K562 treated with DMSO at 1 percent for 48 hours (cell line): ENCODE measurements around the gene LARGE2. TPM values are rescaled to one million over a fixed set of nuclear protein-coding genes. Genes with fewer than 3 reads are reported as not detected.

ENCODE experiments used
- total RNA-seq: library from RNA; unstranded; fragments of 300-600 nt; gene quantifications from 2 replicates; pipeline ENCODE4 v1.2.3, GENCODE V29; 2022; ENCODE audit warnings: low replicate concordance; ENCODE audit errors: extremely low read depth

Gene LARGE2
- not detected in 2 replicates for total RNA-seq

DNA sequence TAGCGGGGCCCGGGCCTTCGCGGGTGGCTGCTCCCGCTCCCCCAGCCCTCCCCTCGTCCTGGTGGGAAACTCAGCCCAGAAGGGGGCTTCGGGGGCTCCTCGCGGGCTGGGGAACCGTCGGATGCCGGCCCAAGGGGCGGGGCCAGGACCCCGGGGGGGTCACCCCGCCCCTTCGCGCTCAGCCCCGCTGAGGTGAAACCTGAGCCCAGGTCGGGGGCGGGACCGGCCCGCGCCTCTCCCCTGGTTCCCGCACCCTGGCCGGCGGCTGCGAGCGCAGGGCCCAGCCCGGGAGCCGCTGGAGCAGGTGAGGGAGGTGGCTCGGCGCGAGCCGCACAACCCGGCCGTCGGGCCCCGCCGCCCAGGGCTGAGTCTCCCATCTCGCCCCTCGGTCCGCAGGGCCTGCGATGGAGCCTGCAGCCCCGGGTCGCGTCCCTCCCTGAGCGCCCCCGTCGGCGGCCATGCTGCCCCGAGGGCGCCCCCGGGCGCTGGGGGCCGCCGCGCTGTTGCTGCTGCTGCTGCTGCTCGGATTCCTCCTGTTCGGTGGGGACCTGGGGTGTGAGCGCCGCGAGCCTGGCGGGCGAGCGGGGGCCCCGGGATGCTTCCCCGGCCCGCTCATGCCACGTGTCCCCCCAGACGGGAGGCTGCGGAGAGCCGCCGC lies at the start of gene LARGE2:
Gene LARGE2 (plus strand): TSS at position 232 of the 658 bp plus-strand sequence. CDS start 227 bp downstream, at position 459.

GRCh38 chr11:45885274-45885920 lies 37.1 kb upstream of the LARGE2 start, which contains the start of gene MAPK8IP1:
Gene MAPK8IP1 (plus strand): TSS chr11:45885651. CDS start chr11:45885821, 170 bp downstream.

DNA sequence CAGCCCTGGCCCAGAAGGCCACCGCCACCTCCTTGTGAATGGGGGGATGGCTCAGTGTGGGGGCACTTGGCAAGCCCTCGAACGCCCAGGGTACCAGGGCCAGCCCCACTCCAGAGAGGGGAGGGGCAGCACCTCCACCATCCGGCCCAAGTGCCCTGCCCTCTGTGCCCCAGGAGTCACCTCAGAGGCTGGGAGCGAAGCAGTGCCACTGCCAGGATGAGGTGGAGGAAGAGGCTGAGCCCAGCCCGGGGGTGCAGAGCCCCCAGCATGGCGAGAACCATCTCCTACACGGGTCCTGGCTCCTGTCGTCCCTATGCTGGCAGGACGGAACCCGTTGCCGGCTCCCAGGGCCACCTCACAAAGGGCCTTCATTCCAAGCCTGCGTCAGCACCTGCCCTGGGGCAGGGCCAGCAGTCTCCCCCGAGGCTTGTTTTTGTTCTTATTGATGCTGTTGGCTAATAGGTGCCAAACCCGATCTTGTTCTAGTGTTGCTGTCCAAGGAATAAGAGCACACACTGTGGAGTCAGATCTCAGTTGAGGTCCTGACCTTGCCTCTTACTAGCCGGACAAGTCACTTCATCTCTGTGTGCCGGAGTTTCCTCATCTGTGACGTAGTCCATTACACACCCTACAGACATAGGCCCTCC lies 15.4 kb upstream of the LARGE2 start, which contains the start of gene FREY1:
Gene FREY1 (minus strand): TSS at position 307 of the 647 bp plus-strand sequence. CDS start 26 bp downstream, at position 281.

GRCh38 chr11:45917623-45918330 lies 4.7 kb upstream of the LARGE2 start, which contains the start of gene PEX16:
Gene PEX16 (minus strand): TSS chr11:45917877. CDS start chr11:45917811, 66 bp downstream.

Other genes with a start within 250 kb of the LARGE2 start
- not detected in 2 replicates for gene SLC35C1, start 117.5 kb upstream of the LARGE2 start, total RNA-seq
- not detected in 2 replicates for gene CRY2, start 75.2 kb upstream of the LARGE2 start, total RNA-seq
- gene MAPK8IP1, start 37.0 kb upstream of the LARGE2 start, total RNA-seq: not detected in 2 replicates
- gene FREY1, start 15.4 kb upstream of the LARGE2 start, total RNA-seq: not detected in 2 replicates
- gene PEX16, start 4.8 kb upstream of the LARGE2 start, total RNA-seq: not detected in 2 replicates
- not detected in 2 replicates for gene PHF21A, start 198.8 kb downstream of the LARGE2 start, total RNA-seq